Caco-2 (cell line): ENCODE results near the gene SLC9A2. TPM values are rescaled to one million over a fixed set of nuclear protein-coding genes. Genes with fewer than 3 reads are reported as not detected.

Experiments
- BruUV-seq: library from RNA; stranded (reverse); fragments of 400-500 nt; replicated peaks from 2 replicates; lab custom pipeline; 2021; lab: Mats Ljungman, UMichigan
- CTCF ChIA-PET: fragments of 300-600 bp; sonication (Branson Sonifier 250); formaldehyde crosslinking; loops from one replicate; lab custom pipeline; 2022; ENCODE audit warnings: antibody characterized with exemption; lab: Charles Lee
- POLR2A ChIA-PET: fragments of 300-600 bp; sonication (Branson Sonifier 250); formaldehyde crosslinking; loops from one replicate; lab custom pipeline; 2022; ENCODE audit warnings: antibody characterized with exemption; lab: Charles Lee
- DNase-seq, 2 experiments: peaks; one replicate each; pipeline versions ENCODE4 v3.0.0 to v3.0.0-alpha.2; 2020 to 2022
- H3K27me3 ChIP-seq: replicated peaks from 2 replicates; pipeline ENCODE4 v1.6.0; 2011; ENCODE audit warnings: low read length; ENCODE audit not compliant: control insufficient read depth, insufficient read depth
- H3K36me3 ChIP-seq: 2 replicates; pipeline ENCODE4 v1.5.1; 2011; ENCODE audit warnings: low read length; ENCODE audit not compliant: control insufficient read depth, insufficient read depth
- H3K4me1 ChIP-seq: fragments of 250-450 bp; sonication (Bioruptor Pico); 2 replicates; pipeline ENCODE4 v1.5.1; 2020; ENCODE audit warnings: mild to moderate bottlenecking
- H3K4me3 ChIP-seq: 2 replicates; pipeline ENCODE4 v1.5.1; 2011; ENCODE audit warnings: low read depth, mild to moderate bottlenecking, control low read depth, low read length
- H3K9me3 ChIP-seq: fragments of 250-450 bp; sonication (Bioruptor Pico); 2 replicates; pipeline ENCODE4 v1.5.1; 2020; ENCODE audit warnings: mild to moderate bottlenecking, moderate library complexity
- H3K27ac Mint-ChIP-seq: one replicate; pipeline ENCODE4 v1.8.0; 2022; ENCODE audit warnings: mixed read lengths; ENCODE audit not compliant: unreplicated experiment
- H3K27me3 Mint-ChIP-seq: one replicate; pipeline ENCODE4 v1.8.0; 2022; ENCODE audit warnings: mixed read lengths; ENCODE audit not compliant: insufficient read depth, unreplicated experiment
- H3K36me3 Mint-ChIP-seq: one replicate; pipeline ENCODE4 v1.8.0; 2022; ENCODE audit warnings: mild to moderate bottlenecking, mixed read lengths; ENCODE audit not compliant: insufficient read depth, unreplicated experiment
- H3K4me1 Mint-ChIP-seq: one replicate; pipeline ENCODE4 v1.8.0; 2022; ENCODE audit warnings: low read depth, mixed read lengths; ENCODE audit not compliant: unreplicated experiment
- H3K4me3 Mint-ChIP-seq: one replicate; pipeline ENCODE4 v1.8.0; 2022; ENCODE audit warnings: mild to moderate bottlenecking, moderate library complexity, mixed read lengths; ENCODE audit not compliant: unreplicated experiment
- H3K9me3 Mint-ChIP-seq: one replicate; pipeline ENCODE4 v1.8.0; 2022; ENCODE audit warnings: mixed read lengths; ENCODE audit not compliant: unreplicated experiment
- intact Hi-C: fragments of 100-400 bp; cut with micrococcal nuclease; formaldehyde crosslinking; loops from one replicate; pipeline ENCODE4 v1.10.0; 2022; ENCODE audit not compliant: unreplicated experiment
- total RNA-seq: library from RNA; stranded (reverse); gene quantifications from 2 replicates; pipeline ENCODE4 v1.2.3, GENCODE V29; 2022
- TF ChIP-seq, protein P1 (sequence below), 2 experiments: fragments of 200-600 bp in 1 of 2; IDR thresholded peaks; 1 replicate in 1 of 2; 2 replicates in 1 of 2; pipeline versions ENCODE4 v1.5.1 to v1.8.0; 2011 to 2022; ENCODE audit warnings: antibody characterized with exemption in 1 of 2, control low read depth in 1 of 2, inconsistent platforms in 1 of 2, low read depth in 1 of 2, low read length in 1 of 2, mild to moderate bottlenecking in 1 of 2, moderate library complexity in 1 of 2; ENCODE audit not compliant: insufficient read depth in 1 of 2, severe bottlenecking in 1 of 2, unreplicated experiment in 1 of 2

Gene SLC9A2
- total RNA-seq, 1 experiment from 2014 or later, result 14.4 TPM

DNA sequence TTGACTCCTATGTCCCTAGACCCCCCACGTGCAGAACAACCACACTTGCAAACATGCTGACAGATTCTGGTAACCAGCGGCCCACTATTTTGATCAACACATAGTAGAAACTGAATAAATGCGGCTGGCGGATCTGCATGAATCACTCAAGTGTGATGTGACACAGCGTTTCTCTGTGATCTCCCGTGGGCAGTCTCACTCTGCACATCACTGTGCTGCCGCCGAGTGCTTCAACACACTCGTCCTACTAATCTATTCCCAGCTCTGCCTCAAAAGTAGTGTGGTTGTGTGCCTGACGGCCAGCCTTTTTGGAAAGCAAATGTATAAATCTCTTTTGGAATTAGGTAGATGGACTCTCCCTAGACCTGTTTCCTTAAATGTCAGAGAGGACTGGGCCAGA is 105.2 kb downstream of the SLC9A2 start:
- H3K4me3 Mint-ChIP-seq, result no peak overlapping the region
- Histone ChIP-seq H3K27me3 (no peaks in the 10 kb centered on the region), H3K4me3 (no peak overlapping the region), H3K9me3 (no peaks in the 10 kb centered on the region), H3K4me1 (peaks cover 16% of the 10 kb centered on the region; the same call in 1 of the 2 replicates), H3K36me3 (peaks cover 3% of the 10 kb centered on the region)
- peak overlapping the region; percentile 32 for H3K27ac Mint-ChIP-seq
- peaks cover 69% of the 10 kb centered on the region for H3K36me3 Mint-ChIP-seq
- CTCF ChIA-PET, result interaction anchor here (0.8 kb wide), 2 partner anchors 29 to 139 kb away, joined by 3 to 4 read pairs; no protein-coding TSS in a partner anchor
- H3K27me3 Mint-ChIP-seq, result no peaks in the 10 kb centered on the region
- BruUV-seq, result no TSS peak
- peaks cover 21% of the 10 kb centered on the region for H3K4me1 Mint-ChIP-seq
- H3K9me3 Mint-ChIP-seq, result no peaks in the 10 kb centered on the region
- intact Hi-C loops, result no loop called here
- POLR2A ChIA-PET, result interaction anchor here (0.6 to 0.7 kb wide), 2 partner anchors 11 to 829 kb away, joined by 3 read pairs; no protein-coding TSS in a partner anchor
- no peak for DNase-seq
- TF ChIP-seq, protein P1, sequence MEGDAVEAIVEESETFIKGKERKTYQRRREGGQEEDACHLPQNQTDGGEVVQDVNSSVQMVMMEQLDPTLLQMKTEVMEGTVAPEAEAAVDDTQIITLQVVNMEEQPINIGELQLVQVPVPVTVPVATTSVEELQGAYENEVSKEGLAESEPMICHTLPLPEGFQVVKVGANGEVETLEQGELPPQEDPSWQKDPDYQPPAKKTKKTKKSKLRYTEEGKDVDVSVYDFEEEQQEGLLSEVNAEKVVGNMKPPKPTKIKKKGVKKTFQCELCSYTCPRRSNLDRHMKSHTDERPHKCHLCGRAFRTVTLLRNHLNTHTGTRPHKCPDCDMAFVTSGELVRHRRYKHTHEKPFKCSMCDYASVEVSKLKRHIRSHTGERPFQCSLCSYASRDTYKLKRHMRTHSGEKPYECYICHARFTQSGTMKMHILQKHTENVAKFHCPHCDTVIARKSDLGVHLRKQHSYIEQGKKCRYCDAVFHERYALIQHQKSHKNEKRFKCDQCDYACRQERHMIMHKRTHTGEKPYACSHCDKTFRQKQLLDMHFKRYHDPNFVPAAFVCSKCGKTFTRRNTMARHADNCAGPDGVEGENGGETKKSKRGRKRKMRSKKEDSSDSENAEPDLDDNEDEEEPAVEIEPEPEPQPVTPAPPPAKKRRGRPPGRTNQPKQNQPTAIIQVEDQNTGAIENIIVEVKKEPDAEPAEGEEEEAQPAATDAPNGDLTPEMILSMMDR (IDR thresholded peaks at IDR 0.05; ENCODE audit: insufficient read depth in 1 of 2, low read depth in 1 of 2, low read length in 1 of 2, severe bottlenecking in 1 of 2, unreplicated experiment in 1 of 2), result no peak

DNA sequence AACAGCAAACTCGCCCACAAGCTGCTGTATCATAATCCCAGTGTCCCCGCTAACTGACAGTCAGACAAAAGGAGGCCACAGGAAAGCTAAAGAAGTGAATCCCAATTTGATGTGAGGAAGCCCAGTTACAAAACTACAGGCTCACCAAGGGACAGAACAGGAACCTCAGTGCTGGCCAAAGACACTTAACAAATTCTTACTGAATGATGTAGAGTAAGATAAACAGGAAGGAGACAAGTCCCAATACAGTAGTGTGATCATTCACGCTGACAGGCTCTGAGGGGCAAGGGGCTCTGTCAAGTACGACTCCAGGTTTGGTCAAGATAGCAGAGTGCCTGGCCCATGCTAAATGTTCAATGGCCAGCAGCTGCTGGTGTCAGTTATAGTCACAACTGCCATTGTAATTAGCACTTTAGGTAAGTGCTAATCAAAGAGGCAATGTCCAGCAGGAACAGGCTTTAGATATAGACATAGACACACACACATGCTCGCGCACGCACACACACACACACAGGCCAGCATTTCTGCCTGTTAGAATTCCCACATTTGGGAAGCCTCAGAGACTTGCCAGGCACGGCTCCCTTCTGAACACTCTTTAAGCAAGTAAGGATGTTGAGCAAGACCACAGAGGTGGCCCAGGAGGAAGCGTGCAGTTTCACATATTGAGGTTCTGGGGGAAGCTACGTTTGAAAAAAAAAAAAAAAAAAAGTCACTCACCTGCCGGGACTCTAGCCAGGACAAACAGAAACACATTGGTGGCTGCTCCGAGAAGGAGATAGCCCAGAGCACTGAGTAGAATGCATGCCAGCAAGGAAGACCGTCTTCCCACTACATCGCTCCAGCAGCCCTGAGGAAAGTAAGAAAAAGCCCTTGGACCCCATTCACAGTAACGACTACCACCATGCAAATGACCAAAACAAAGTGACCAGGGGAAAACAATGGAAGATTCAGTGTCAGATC is 107.1 kb downstream of the SLC9A2 start:
- Mint-ChIP-seq H3K27me3 (no peaks in the 10 kb centered on the region), H3K4me3 (no peak overlapping the region), H3K9me3 (no peaks in the 10 kb centered on the region), H3K36me3 (peaks cover 66% of the 10 kb centered on the region), H3K27ac (no peak overlapping the region), H3K4me1 (peaks cover 21% of the 10 kb centered on the region)
- Histone ChIP-seq H3K4me3 (no peak overlapping the region), H3K27me3 (no peaks in the 10 kb centered on the region), H3K36me3 (peaks cover 3% of the 10 kb centered on the region), H3K9me3 (no peaks in the 10 kb centered on the region), H3K4me1 (peaks cover 16% of the 10 kb centered on the region; the same call in 1 of the 2 replicates)
- TF ChIP-seq, protein P1 (IDR thresholded peaks at IDR 0.05; ENCODE audit: insufficient read depth in 1 of 2, low read depth in 1 of 2, low read length in 1 of 2, severe bottlenecking in 1 of 2, unreplicated experiment in 1 of 2), result no peak
- BruUV-seq, result no TSS peak
- CTCF ChIA-PET, result no interaction called here
- intact Hi-C loops, result no loop called here
- DNase-seq, result no peak
- POLR2A ChIA-PET, result interaction anchor here (1.4 kb wide), 1 partner anchor 10 kb away, joined by 3 read pairs; no protein-coding TSS in a partner anchor

DNA sequence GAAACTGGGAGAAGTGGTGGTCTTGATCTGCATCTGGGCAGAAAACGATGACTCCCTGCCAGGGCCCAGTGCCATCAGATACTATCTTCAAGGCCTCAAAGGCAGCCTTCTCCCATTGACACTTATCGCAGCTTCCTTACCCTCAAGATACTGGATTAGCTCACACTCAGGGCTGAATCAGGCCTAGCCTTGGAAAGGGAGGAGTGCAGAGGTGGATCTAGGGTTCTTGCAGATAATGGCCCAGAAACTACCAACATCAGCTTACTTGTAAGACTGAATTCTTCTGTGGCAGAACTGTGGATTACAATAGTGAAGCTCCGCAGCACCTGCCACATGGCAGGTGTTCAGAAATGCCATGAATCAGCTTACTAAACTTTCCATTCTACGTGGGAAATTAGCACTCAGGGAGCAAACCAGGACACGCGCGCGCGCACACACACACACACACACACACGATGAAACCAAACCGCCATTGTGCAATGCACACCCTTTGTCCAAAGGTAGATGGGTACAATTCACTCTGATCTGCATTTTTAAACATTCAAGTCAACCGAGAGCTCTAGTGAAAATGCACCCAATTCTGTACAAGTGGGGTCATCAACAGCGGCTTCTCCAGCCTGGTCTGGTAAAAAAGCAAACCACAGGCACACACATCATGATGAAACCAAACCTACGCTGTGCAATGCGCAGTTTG is 116.2 kb downstream of the SLC9A2 start:
- ChIA-PET POLR2A (interaction anchor here (0.8 to 1.5 kb wide), 3 partner anchors 8 to 18 kb away, joined by 3 to 6 read pairs (median 3); no protein-coding TSS in a partner anchor), CTCF (interaction anchor here (0.6 to 1.6 kb wide), 3 partner anchors 18 to 748 kb away, joined by 3 to 18 read pairs (median 4); no protein-coding TSS in a partner anchor)
- peak in 1 of 2 experiments; percentile 57 for DNase-seq
- H3K36me3 Mint-ChIP-seq, result peaks cover 16% of the 10 kb centered on the region
- TF ChIP-seq, protein P1 (IDR thresholded peaks at IDR 0.05; ENCODE audit: insufficient read depth in 1 of 2, low read depth in 1 of 2, low read length in 1 of 2, severe bottlenecking in 1 of 2, unreplicated experiment in 1 of 2), result no peak
- H3K36me3 ChIP-seq, result peaks cover 3% of the 10 kb centered on the region
- peak overlapping the region; percentile 93 for H3K27ac Mint-ChIP-seq
- H3K9me3 Mint-ChIP-seq, result no peaks in the 10 kb centered on the region
- H3K4me1 ChIP-seq, result no peaks in the 10 kb centered on the region
- H3K4me3 ChIP-seq, result peak overlapping the region; percentile 72
- H3K27me3 ChIP-seq, result no peaks in the 10 kb centered on the region
- H3K9me3 ChIP-seq, result no peaks in the 10 kb centered on the region
- no TSS peak for BruUV-seq
- H3K4me1 Mint-ChIP-seq, result no peaks in the 10 kb centered on the region
- intact Hi-C loops, result loop anchor here (5.0 kb wide), 1 partner anchor 148 kb away; no protein-coding TSS in a partner anchor
- peak overlapping the region; percentile 94 for H3K4me3 Mint-ChIP-seq
- H3K27me3 Mint-ChIP-seq, result no peaks in the 10 kb centered on the region
